Measurements from ENCODE around the gene CDC37L1.
A peak's percentile ranks its signal among the peaks of the same experiment; 100 is the strongest.

The CDC37L1 gene

DNA sequence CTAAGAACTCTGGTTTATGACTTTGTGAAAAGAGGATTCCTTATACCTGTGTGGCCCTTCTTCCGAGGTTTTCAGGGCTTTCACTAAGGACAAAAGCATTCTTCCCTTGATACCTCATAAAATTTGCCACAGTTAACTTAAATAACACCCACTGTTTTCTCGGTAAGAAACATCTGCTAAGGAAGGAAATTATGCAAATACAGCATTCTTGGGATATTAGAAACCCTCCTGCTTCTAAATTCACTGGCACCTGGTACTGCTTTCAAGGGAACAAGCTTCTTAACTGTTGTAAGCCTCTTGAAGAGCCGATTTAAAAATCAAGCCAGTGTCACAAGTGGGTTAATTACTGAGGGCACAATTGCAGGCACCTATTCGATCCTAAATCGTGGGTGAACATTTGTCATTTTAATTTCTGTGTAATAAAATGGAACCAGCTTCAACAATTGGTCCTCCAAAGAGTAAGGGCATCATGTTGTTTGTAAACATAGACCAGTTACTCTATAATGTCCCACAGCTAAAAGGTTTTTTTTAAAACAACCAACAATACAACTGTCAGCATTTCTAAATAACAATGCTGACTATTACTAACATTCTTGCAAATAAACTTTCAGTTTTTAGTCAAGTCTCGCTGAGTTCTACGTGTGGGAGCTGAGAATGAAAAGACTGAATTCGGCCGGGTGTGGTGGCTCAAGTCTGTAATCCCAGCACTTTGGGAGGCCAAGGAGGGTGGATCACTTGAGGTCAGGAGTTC is 35.1 kb downstream of the CDC37L1 start:
- no peak for DNase-seq

DNA sequence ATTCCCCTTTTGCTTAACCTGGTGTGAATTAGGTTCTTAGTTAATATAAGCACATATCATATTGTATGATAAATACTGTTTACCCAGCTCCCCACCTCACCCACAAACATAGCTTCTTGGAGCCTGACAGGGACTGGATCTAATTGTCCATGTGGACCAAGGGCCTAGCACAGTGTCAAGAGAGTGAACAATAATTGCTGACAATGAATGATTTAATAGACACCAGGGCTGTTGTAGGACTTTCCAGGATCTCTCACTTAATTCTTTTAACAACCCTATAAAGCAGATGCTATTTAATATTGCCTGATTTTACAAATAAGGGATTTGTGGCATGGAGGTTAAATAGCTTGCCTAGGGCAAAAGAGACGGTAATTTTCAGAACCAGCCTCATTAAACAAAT is 36.8 kb downstream of the CDC37L1 start:
- DNase-seq, result no peak

DNA sequence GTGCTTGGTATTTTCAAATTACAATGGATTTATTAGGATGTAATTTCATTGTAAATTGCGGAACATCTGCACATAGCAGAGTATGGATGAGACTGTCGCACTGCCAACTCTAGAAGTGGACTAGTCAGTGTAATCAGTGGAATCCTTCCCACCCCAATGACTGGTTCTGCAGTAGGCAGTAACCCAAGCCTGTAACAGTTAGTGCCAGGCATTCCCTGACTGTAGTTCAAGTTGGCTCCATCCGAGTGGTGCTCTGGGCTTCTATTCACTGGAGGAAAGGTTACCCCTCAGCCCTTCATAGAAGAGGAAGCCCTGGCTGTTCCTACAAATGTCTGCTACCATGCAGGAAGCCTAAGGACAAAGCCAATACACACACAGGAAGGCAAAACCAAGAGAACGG is 38.4 kb downstream of the CDC37L1 start:
- DNase-seq, result peak in 4 of 51 donors; percentile 4 to 26 (median 22)

DNA sequence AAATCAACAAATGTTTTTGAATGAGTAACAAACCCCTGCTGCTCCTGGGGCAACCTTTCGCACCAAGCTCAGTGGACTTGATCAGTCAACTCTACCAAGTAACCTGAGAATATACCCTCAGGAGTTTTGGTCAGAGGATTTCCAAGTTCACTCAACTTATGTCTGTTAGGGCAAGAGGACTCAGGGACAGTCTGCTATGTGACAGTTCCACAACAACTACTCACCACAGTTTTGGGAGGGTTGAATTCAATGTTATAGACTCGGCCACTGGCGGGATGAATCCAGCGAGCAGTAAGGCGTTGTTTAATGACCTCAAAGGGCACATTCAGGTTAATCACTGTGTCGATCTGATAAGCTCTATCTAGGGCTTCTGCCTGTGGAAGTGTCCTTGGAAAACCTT is 39.5 kb downstream of the CDC37L1 start:
- DNase-seq, result no peak

DNA sequence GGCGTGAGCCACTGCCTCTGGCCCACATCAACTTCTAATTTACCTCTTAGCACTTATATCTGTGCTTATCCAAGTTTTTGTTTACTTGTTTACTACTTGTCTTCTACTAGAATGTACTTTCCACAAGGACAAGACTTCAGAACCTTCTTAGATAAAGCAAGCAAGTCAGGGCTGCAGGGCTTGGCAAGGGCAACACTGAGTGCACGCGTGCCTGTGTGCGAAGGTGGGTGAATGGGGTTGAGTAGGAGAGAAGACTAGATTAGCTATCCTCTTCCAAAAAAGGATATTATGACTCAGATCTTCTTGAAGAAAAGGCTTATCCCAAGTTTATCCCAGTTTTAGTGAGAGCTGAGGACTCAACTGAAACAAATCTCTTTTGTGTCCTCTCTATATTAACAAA is 42.4 kb downstream of the CDC37L1 start:
- DNase-seq, result no peak

DNA sequence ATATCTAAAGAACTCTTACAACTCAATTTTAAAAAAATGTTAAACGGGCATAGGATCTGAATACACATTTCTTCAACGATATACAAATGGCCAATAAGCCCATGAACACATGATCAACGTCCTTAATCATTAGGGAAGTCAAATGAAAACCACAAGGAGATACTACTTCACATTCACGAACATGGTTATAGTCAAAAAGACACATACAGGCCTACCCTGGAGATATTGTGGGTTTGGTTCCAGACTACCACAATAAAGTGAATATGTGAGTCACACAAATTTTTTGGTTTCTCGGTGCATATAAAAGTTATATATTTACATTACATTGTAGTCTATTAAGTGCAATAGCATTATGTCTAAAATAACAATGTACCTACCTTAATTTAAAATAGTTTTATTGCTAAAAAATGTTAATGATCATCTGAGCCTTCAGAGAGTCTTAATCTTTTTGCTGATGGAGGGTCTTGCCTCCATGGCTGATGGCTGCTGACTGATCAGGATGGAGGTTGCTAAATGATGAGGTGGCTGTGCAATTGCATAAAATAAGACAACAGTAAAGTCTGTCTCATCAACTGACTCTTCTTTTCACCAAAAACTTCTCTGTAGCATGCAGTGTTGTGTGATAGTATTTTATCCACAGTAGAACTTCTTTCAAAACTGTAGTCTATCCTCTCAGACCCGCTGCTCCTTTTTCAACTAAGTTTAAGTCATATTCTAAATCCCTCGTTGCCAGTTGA is 46.5 kb downstream of the CDC37L1 start:
- DNase-seq, result no peak

DNA sequence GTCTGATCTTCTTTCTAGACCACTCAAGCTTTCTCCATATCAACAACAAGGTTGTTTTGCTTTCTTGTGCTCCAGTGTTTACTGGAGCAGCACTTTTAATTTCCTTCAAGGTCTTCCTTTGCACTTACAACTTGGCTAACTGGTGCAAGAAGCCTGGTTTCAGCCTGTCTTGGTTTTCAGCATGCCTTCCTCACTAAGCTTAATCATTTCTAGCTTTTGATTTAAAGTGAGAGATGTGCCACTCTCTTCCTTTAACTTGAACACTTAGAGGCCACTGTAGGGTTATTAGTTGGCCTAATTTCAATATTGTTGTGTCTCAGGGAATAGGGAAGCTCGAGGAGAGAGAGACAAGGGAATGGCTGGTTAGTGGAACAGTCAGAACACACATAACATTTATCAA is 48.2 kb downstream of the CDC37L1 start:
- no peak for DNase-seq

DNA sequence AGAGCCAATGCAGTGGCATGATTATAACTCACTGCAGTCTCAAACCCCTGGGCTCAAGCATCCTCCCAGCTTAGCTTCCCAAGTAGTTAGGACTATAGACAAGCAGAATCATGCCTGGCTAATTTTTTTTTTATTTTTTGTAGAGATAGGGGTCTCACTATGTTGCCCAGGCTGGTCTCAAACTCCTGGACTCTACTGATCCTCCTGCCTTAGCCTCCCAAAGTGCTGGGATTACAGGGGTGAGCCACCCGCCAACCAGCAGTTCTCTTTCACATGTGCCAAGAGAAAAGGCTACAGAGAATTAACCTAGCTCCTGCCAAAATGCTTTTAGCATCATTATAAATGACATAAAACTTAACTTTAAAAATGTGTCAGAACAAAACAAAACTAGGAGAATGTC is 53.5 kb downstream of the CDC37L1 start:
- DNase-seq, result no peak

DNA sequence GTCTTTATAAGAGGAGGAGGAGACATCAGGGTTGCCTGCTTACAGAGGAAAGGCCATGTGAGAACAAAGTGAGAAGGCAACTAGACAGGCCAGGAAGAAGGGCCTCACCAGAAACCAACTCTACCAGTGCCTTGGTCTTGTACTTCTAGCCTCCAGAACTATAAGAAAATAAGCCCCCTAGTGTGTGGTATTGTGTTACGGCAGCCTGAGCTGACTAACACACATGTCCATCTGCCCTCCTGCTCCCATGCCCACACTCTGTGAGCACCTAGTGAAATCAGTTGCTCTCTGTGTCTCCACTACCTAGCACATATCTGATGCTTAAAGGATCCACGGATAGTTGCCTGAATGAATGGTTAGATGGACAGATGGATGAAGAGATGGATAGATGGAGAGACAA is 54.8 kb downstream of the CDC37L1 start:
- no peak for DNase-seq

DNA sequence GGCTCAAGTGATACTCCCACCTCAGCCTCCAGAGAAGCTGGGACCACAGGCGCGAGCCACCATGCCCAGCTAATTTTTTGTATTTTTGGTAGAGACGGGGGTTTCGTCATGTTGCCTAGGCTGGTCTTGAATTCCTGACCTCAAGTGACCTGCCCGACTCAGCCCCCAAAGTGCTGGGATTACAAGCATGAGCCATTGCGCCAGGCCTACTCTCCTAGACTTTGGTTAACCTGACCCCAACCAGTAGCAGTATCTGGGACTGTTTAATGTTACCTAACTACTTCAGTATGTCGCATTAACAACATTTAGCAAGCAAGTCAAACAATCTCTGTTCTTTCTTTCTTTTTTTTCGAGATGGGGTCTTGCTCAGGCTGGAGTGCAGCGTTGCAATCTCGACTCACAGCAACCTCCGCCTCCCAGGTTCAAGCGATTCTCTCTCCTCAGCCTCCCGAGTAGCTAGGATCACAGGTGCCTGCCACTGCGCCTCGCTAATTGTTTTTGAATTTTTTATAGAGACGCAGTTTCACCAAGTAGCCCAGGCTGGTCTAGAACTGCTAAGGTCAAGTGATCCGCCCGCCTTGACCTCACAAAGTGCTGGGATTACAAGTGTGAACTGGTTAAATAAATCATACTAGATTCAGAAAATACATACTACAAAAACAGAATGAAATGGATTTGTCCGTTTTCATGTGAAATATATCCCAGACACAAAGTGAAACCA is 59.7 kb downstream of the CDC37L1 start:
- no peak for DNase-seq

DNA sequence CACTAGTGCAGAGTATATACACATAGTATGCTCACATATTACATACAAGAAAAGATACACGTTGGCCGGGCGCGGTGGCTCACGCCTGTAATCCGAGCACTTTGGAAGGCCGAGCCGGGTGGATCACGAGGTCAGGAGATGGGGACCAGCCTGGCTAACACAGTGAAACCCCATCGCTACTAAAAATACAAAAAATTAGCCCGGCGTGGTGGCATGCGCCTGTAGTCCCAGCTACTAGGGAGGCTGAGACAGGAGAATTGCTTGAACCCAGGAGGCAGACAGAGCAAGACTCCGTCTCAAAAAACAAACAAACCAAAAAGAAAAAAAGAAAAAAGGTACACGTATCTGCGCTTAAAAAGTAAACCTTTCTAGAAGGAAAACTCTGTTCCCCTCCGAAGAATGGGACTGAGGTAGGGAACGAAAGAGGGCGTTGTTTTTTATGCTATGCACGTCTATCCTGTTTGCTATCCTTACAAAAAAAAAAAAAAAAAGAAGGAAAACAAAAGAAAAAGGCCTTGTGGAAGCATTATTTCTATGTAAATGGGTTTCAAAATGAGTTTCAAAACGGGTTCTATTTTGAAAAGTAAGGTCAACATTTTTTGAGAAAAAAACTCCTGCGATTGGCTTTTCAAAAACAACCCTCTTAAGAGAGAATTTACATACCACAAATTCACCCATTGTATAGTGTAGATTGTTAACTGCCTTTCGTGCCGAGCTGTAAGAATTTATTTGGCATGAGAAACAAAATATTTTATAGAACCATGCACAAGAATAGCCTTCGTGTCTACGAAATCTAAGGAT is 60.4 kb downstream of the CDC37L1 start:
- no peak for DNase-seq

DNA sequence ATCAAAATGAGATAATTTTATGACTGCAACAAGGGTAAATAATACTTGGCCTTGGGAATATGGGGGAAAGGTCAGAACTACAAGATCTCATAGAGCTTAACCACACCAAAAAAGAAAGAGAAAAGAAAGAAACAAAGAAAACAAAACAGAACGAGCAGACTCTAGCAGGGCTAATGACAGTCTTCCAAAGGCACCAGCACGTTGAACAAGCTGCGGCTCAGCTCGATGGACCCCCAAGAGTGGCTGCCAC is 60.9 kb downstream of the CDC37L1 start:
- DNase-seq, result no peak

DNA sequence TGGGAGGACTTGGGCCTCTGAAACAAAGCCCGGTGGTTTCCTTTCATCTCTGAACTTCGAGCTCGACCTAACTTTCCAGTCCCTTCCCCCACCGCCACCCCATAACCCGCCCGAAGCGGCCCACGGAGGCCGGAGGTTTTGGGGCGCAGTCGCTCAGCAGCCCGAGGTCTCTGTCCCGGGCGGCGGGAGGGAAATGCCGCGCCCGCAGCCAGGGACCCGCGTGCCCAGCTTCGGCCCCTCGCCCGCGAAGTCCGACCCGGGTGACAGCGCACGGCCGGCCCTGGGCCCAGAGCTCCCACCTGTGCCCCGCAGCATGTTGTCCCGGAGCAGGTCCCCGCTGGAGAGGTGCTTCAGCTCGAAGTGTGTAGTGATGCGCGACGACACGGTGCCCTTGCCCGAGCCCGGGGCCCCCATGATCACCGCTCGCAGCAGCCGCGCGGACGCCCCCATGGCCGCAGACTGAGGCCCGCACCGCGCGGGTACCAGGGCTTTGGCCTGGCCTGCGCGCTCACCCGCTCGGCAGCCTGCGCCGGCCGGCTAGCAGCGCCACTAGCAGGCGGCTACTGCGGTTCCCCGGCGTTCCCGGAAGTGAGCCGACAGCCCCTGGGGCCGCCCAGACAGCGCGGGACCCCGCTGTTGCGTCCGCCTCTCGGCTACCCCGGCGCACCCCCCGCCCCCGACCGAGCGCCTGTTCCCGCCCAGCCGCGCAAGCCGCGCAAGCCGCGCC is 61.4 kb downstream of the CDC37L1 start, which contains the start of gene AK3:
AK3 (minus strand) TSS at position 565 of the 727 bp plus-strand sequence; CDS start at position 450, 115 bp downstream.
- peak in 48 of 51 donors; percentile 36 to 91 (median 73) for DNase-seq

DNA sequence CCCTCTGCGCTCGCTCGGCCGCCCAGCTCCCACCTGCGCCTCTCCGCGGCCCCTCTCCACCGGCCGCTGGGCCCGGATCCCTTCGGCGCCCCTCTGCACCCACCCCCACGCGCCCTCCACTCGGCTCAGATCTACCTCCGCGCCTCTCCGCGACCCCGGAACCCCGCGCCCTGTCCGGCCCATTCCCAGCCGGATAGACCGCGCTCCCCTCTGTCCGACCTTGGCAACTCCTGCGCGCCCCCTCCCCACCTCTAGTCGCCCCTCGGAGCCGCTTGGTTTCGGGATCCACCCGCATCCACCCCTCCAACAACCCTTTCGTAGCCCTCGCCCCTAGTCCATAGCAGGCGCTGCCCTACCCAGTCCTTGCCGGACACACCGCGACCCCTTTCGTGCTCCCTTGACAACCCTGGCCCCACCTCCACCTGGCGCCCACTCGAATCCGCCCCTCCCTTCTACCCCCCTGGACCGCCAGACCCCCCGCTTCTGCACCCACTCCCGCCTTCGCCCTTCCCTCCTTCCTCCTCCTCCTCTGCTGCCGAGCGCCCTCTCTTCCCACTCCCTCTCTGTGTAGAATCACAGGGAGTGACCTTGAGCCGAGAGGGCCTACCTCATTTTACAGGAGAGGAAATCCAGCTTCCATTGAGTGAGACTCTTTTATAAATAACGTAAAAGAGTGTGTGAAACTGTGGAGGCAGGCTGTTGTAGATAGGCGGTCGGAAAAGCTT is 62.2 kb downstream of the CDC37L1 start:
- peak in 37 of 51 donors; percentile 8 to 67 (median 38) for DNase-seq

DNA sequence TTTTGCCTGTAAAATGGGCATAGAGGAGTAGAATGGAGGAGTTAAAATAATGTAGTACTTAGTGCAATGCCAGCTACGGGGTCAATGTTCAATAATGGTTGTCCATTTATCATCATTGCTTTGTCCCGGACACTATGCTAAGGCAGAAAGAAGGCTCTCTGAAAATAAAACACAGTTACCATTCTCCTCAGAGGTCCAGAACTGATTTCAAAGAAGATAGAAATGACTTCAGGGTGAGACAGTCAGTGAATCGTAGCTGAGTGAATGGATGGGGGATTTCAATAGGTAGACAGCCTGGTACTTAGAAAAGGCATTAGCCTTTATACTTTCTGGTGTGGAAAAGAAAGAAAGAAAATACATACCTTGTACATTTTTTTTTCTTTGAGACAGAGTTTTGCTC is 62.9 kb downstream of the CDC37L1 start:
- no peak for DNase-seq

DNA sequence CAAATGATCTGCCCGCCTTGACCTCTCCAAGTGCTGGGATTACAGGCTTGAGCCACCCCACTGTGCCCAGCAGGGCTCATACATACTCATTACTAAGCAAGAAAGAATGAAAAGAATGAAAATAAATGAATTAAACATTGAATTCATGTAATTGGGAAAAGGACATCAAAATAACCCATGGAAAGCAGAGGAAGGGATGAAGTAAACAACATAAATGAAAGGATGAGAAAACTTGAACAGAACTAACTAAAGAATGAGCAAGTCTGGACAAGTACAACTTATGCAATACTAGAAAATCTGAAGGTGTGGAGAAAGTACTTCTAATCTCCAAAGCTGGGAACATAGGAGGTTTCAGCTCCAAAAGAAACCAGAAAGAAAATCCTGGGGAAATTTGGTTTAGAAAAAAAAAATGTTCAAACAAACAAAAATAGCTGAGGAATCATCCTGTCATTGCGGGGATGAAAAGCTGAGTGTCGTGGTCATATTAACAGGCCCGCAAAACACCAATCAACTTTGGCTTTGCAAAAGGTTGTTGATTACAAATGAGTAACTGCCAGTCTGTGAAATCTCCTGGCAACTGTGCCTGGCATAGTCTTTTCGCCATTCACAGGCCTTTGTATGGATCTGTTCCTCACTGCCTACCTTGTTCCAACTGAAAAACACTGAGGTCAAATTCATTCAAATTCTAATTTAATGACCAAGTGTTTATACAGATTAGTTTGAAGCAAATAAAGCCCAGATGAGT is 63.9 kb downstream of the CDC37L1 start:
- DNase-seq, result peak in 2 of 51 donors; percentile 1 to 15

DNA sequence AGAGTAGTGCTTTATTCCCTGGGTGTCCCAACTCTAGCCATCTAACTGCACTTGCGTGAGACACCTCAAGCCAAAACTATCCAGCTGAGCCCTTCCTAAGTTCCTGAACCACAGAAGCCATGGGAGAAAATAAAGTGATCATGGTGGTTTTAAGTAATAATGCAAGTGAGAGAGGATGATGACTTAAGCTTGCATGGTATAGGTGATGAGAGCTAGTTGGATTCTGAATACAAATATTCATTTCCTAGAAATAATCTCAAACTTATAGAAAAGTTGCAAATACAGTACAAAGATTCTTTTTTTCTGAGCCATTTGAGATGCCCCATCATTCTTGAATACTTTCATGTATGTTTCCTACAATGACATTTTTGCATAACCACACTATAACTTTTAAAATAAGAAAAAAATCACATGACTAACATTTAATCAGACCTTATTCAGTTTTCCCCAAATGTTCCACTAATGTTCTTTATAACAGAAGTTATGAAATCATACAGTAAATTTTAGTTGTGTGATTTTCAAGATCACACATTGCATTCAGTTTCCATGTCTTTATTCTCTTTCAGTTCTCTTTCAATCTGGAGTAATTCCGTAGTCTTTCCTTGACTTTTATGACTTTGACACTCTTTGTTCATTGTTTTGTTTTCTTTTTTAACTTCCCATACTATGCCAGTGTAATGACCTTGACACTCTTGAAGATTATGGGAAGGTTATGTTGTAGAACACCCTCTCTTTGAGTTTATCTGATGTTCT is 67.1 kb downstream of the CDC37L1 start:
- DNase-seq, result no peak

DNA sequence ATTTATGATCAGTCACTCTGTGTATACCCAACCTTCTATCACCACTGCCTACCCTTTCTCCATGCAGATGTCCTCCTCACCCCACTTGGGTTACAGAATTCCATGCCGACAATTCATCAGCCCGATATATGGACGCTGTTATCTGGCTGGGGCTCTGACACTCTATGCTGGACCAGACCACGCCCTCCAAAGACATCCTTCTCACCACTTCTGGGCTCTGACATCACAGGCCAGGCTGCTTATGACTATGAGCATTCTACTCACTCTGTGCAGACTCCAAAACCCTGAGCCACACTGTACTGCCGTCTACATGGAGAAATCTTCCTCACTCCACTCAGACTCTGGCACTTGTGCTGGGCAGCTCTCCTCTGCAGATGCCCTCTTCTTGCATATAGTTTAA is 69.2 kb downstream of the CDC37L1 start:
- no peak for DNase-seq
